Measurements from ENCODE around the gene ARID3A.
"Not testable (repeated sequence)": the region's sequence is repeated elsewhere in the genome, so short reads cannot be mapped to it uniquely, and the experiment has no call there.

ARID3A gene, protein sequence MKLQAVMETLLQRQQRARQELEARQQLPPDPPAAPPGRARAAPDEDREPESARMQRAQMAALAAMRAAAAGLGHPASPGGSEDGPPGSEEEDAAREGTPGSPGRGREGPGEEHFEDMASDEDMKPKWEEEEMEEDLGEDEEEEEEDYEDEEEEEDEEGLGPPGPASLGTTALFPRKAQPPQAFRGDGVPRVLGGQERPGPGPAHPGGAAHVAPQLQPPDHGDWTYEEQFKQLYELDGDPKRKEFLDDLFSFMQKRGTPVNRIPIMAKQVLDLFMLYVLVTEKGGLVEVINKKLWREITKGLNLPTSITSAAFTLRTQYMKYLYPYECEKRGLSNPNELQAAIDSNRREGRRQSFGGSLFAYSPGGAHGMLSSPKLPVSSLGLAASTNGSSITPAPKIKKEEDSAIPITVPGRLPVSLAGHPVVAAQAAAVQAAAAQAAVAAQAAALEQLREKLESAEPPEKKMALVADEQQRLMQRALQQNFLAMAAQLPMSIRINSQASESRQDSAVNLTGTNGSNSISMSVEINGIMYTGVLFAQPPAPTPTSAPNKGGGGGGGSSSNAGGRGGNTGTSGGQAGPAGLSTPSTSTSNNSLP

DNA sequence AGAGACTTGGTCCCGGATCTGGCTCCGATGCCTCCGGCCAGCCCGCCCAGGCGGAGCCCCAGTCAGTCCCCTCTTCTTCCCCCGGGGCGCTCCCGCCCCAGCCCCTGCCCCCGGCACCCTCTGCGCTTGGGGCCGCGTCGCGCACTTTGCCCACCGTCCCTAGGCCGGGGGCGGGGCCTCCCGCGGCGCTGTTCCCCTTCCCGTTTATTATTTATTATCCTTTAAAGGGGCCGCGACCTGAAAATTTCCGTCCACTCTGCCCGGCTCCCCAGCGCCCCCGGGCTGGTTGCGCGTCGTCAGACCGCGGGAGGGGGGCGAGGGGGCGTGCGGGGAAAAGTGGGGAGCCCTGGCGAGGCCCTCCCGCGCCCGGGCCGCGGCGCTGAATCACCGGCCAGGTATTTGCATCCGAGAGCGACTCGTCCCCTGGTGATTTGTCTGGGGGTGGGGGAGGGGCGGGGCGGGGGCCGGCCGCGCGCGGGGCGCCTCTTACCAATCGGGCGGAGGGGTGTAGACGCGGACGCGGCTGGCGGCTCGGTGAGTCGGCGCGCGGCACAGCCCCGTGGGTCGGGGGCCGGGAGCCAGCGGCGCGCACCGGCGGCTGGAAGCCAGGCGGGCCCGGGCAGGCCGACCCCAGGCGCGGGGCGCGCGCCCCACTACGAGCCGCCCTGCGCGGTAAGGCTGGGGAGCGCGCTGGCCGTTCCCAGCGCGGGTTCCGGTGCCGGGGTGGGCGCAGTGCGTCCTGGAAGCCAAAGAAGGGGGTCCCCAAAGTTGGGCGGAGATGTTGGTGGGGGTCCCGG lies at the start of gene ARID3A:
Gene ARID3A, plus strand, starts transcription at position 510 of the 797 bp plus-strand sequence. CDS start 3,494 bp downstream, outside the sequence.
- peak; percentile 69 for DNase-seq (ENCODE audit: low spot score)

DNA sequence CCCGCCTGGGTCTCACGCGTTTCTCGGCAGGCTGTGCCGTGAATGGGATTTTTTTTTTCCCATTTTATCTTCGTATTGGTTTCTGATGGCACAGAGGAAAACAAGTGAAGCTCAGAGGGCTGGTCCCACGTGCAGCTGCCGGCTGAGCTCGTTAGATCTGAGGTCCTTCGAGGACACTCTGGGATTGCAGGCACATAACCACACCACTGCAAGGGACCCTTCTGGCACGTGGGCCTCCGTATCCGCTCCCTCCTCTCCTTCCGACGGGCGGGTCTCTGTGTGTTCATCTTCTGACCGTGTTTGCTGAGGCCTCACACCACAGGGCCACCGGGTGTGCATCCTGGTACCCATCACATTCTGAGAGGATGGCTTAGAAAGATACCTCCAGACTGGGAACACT lies 49.7 kb upstream of the ARID3A start:
- DNase-seq (ENCODE audit: low spot score): no peak

DNA sequence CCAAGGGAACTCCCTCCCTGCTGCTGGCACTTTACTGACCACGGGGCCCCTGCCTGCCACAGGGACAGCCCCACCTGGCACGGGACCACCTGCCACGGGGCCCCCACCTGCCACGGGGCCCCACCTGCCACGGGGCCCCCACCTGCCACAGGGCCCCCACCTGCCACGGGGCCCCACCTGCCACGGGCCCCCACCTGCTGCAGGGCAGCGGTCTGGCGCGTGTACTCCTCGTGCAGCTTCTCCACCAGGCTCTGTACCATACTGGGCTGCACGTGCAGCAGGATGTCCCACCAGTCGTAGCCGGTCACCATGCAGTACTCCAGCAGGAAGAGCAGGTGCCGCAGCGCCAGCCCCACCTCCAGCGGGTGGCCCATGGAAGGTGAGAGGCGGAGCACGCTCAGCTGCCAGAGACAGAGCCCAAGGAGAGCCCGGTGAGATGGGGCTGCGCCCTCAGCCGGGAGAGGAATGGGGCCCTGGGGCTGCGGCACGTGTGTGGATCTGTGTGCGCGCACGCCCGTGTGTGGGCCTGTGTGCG lies 49.0 kb upstream of the ARID3A start:
- DNase-seq (ENCODE audit: low spot score): no peak

DNA sequence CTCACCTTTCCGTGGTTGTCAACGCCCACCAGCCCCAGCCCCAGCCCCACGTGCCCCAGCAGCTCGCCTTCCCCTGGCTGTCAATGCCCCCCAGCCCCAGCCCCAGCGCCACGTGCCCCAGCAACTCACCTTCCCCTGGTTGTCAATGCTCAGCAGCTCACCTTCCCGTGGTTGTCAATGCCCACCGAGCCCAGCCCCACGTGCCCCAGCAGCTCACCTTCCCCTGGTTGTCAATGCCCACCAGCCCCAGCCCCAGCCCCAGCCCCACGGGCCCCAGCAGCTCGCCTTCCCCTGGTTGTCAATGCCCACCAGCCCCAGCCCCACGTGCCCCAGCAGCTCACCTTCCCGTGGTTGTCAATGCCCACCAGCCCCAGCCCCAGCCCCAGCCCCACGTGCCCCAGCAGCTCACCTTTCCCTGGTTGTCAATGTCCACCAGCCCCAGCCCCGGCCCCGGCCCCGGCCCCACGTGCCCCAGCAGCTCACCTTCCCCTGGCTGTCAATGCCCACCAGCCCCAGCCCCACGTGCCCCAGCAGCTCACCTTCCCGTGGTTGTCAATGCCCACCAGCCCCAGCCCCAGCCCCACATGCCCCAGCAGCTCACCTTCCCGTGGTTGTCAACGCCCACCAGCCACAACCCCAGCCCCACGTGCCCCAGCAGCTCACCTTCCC lies 47.7 kb upstream of the ARID3A start:
- DNase-seq (ENCODE audit: low spot score): not testable (repeated sequence)

DNA sequence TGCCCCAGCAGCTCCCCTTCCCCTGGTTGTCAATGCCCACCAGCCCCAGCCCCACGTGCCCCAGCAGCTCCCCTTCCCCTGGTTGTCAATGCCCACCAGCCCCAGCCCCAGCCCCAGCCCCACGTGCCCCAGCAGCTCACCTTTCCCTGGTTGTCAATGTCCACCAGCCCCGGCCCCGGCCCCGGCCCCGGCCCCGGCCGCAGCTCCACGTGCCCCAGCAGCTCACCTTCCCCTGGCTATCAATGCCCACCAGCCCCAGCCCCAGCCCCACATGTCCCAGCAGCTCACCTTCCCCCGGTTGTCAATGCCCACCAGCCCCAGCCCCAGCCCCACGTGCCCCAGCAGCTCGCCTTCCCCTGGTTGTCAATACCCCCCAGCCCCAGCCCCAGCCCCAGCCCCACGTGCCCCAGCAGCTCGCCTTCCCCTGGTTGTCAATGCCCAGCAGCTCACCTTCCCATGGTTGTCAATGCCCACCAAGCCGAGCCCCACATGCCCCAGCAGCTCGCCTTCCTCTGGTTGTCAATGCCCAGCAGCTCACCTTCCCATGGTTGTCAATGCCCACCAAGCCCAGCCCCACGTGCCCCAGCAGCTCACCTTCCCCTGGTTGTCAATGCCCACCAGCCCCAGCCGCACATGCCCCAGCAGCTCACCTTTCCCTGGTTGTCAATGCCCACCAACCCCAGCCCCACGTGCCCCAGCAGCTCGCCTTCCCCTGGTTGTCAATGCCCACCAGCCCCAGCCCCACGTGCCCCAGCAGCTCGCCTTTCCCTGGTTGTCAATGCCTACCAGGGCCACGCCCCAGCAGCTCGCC lies 46.9 kb upstream of the ARID3A start:
- DNase-seq (ENCODE audit: low spot score): not testable (repeated sequence)

DNA sequence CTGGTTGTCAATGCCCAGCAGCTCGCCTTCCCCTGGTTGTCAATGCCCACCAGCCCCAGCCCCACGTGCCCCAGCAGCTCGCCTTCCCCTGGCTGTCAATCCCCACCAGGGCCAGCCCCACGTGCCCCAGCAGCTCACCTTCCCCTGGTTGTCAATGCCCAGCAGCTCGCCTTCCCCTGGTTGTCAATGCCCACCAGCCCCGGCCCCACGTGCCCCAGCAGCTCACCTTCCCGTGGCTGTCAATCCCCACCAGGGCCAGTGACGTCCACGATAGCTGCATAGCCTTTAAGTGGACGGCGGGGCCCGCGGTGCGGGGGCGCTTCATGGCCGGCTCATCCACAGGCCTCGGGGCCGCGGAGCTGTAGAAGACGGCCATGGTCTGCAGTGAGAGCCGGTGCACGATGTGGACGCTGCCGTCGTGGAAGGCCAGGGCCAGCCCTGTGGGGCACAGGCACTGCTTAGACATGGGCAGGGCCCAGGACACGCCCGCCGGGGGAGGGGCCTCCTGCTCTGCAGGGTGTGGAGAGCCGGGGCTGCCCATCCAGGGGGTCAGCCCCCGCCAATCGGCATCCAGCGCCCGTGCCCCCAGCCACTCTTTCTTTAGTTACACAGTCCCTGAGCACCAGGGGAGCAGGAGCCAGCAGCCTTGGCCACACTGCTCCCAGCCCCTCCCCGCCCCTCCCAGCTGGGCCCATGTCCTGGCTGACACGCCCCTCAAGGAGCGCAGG lies 46.0 kb upstream of the ARID3A start:
- DNase-seq (ENCODE audit: low spot score): no peak

DNA sequence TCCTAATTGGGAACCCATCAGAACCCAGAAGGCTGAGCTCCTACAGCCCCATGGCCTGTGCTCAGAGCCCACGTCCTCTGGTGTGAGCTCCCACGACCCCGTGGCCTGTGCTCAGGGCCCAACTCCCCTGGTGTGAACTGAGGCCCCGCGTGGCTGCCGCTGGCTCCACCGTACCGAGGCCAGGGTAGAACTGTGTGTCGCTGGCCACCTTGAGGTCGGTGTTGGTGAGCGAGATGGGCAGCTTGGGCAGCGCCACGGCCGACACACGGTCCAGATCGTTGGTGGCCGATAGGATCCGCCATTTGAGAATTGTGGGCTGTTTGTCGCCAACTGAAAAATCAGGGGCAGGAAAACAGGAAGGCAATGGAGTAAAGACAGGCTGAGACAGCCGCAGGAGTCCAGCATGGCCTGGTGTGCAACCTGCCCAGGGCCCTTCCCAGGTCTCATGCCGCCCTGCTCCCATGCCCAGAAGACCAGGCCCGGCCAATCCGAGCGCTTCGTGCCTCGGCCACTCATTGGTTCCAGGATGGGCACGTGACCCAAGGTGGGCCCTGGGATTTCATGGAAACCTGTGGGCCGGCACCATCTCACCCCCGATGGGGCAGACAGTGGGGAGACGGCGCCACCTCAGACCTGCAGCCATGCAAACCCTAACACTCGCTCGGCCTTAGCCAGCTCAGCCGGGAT lies 44.3 kb upstream of the ARID3A start:
- DNase-seq (ENCODE audit: low spot score): no peak

DNA sequence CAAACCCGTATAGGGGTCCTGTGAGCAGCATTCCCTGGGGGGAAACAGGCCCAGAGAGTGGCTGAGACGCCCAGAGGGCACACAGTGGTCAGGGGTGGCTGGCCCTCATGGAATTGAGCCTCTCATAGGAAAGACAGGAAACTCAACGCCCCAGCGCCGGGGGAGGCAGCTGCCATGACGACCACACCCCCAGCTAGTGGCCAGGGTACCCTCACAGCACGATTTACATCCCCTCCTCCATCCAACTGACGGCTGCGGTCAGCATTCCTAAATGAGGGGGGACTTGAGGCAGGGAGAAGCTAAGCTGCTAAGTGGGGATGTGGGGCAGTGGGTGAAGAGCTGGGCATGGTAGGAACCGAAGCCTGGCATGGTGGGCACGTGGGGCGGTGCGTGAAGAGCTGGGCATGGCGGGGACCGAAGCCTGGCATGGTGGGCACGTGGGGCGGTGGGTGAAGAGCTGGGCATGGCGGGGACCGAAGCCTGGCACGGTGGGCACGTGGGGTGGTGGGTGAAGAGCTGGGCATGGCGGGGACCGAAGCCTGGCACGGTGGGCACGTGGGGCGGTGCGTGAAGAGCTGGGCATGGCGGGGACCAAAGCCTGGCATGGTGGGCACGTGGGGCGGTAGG lies 42.9 kb upstream of the ARID3A start:
- DNase-seq (ENCODE audit: low spot score): no peak

DNA sequence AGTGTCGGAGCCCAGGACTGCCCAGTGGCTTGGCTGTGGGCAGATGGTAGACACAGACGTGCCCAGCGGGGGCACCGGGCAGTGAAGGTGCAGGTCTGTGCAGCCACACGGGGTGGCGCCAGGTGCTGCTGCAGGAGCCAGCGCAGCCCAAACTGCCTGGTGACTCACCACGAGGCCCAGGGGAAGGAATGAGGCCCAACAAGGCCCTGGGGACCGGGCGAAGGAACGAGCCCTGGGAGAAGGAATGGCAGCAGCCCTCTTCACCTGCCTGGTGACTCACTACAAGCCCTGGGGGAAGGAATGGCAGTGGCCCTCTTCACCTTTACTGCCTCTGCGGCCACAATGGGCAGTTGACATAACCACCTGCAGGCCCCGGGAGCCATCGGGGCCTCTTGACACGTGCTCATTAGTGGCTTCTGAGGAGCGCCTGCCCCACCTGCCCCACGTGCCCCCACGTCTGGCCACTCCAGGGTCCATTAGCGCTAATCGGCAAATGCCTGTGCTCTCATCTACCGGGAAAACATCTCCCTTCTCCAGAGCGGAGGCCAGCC lies 42.1 kb upstream of the ARID3A start:
- peak; percentile 39 for DNase-seq (ENCODE audit: low spot score)

DNA sequence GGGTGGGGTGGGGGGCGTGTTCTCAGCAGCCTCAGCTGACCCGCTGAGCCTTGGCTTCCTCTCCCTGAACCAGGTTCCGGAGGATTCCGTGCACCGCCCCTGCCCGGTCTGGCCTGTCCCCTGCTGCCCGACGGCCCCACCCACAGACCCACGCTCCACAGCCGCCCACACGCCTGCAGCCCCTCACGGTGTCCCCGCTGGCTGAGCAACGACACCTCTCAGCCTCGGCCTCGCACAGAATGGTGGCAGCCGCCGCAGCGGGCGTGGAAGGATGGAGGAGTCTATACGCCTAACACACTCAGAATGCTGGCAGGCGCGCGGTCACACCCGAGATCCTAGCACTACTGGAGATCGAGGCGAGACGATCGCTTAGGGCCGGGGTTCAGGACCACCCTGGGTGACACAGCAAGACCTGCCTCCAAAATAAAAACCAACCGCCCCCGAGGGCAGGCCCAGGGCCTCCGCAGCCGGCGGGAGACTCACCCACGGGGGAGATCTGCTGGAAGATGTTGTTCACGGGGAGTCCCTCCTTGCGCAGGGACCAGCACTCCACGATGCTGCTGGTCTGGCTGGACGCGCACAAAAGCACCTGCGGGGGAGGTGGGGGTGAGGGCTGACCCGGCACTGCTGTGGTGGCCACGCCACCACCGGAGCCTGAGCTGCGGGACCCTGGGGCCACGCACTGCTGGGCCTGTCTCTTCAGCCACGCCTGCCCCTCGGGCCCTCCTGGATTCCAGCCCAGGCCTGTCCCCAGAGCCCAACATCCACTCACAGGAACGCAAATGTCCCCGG lies 41.2 kb upstream of the ARID3A start:
- no peak for DNase-seq (ENCODE audit: low spot score)

DNA sequence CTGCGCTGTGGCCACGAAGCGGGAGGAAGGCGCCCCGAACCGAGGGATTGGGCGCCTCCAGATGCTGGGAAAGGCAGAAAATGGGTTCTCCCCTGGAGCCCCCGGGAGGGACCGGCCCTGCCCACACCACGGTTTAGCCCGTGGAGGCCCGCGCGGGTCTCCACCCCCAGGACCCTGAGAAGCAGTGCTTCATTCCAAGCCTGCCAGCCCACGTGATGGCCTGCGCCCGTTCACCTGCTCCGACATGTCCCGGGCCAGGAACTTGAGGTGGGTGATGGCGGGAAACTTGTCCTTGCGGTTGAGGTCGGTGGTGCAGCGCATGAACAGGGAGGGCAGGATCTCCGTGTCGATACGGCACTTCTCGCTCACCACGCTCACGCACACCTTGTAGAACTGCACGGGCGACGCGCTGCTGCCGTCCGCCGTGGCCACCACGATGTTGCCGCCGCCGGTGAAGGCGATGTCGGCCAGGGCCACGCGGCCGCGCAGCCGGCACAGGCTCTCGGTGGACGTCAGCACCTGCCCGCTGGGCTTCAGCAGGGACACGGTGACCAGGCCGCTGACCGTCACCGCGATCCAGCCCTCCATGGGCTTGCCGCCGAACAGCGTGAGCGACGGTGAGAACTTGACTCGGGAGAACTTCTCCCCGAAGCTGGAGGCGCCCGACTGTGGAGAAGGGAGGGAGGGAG lies 40.2 kb upstream of the ARID3A start:
- DNase-seq (ENCODE audit: low spot score): no peak

DNA sequence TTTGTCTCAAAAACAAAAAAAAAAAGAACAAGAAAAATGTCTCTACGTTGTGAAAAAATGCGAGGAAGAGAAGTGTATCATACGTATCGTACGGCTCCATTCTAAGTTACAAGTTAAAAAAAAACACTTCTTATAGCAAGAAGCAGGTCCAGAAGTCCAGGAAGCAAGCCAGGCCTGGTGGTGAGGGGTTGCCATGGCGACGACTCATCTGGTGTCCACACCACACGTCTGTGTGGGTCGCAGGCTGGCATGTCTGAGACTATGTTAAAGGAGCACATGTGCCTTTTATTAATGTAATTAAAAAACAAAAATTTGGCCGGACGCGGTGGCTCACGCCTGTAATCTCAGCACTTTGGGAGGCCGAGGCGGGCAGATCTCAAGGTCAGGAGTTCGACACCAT lies 38.8 kb upstream of the ARID3A start:
- DNase-seq (ENCODE audit: low spot score): no peak

DNA sequence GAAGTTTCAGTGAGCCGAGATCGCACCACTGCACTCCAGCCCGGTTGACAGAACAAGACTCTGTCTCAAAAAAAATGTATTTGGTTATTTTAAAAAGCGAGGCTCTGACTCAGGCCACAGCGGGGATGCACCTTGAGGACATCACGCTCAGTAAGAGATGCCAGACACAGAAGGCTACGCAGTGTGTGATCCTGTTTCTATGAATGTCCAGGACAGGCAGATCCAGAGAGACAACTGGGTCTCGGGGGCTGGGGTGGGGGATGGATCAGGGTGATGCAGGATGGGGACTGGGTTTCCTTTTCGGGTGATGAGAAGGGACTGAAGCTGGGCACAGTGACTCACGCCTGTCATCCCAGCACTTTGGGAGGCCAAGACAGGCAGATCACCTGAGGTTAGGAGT lies 38.2 kb upstream of the ARID3A start:
- DNase-seq (ENCODE audit: low spot score): no peak

DNA sequence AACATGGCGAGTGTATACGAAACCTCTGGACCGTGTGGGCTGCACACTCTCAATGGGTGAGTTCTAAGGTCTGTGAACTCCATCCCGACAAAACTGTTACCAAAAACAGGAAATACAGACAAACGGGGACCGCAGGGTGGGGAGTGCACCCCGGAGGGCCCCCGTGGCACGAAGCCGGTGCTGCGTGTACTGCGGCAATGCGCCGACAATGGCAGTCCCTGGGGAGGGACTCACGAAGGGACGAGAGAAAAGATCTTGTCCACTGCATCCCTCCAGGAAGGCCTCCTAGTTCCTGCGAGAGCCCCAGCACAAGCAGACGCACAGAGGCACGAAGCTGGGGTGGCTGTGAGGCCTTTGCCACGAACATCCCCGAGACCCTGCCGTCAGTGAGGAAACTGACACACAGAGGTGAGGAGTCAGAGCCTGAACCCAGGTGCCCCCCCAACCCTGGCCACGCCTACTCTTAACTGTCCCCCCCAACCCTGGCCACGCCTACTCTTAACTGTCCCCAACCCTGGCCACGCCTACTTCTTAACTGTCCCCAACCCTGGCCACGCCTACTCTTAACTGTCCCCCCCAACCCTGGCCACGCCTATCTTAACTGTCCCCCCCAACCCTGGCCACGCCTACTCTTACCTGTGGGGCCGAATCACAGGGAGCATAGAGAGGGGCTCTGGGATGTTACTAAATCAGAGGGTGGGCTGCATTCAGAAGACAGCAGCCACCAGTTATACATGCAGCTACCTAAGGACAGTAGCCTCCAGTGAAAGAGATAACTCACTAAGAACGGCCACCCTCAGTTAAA lies 37.1 kb upstream of the ARID3A start:
- peak; percentile 60 for DNase-seq (ENCODE audit: low spot score)

DNA sequence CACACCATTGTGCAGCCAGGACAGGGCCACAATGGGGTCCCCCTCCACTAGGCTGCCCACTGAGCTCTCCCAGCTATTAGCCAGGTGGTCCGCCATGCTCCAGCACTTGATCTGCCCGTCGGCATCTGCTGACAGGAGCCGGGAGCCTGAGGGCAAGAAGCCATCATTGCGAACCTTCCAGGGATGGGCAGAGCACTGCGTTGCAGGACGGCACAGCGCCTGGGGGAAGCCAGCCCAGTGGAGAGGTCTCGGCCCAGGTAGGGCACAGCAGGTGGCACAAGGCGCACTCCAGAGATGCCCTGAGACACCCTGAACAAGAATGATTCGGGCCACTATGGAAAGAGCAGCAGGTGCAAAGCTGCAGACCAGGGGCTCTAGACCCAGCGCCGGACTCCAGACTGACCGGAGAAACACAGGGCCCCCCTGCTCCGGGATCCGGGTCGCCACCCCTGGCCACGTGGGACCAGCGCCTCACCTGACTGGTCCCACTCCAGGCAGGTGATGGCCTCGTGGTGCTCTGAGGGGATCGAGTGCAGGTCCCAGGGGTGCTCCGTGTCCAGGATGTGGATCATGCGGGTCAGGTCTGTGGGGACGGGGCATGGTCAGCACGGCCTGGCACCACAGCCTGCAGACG lies 36.1 kb upstream of the ARID3A start:
- DNase-seq (ENCODE audit: low spot score): no peak

DNA sequence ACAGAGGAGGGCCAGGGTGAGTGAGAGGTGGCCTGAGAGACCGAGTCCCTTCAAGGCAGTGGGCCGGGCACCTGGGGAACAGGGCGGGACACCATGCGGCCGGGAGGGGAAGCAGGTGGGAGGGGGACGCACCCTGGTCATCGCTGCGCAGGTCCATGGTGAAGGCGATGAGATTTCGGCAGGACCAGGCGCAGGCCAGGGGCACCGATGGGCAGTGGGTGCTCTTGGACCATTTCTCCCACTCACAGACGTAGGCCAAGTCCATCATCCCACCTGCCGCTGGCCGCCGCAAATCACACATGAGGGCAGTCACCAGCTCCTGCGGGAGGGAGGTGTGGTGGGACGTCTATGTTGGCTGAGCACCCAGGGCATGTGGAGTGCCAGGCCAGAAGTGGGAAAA lies 35.0 kb upstream of the ARID3A start:
- DNase-seq (ENCODE audit: low spot score): no peak

Data from hematopoietic multipotent progenitor cell treated with erythropoietin and hydrocortisone succinate and interleukin-3 and kit ligand, for 17 days (in vitro differentiated cells).